Measurements from ENCODE around the gene TCEANC.

TCEANC gene

GRCh38 chrX:13690836-13691235 lies 37.9 kb downstream of the TCEANC start:
- peak overlapping the region; percentile 71 for H3K4me3 ChIP-seq (replicated peaks; ENCODE audit: low read depth, low read length)
- no peak for DNase-seq (ENCODE audit: low read depth)
- no peak for TF ChIP-seq CTCF (IDR thresholded peaks at IDR 0.05; ENCODE audit: low read length, missing control alignments)

DNA sequence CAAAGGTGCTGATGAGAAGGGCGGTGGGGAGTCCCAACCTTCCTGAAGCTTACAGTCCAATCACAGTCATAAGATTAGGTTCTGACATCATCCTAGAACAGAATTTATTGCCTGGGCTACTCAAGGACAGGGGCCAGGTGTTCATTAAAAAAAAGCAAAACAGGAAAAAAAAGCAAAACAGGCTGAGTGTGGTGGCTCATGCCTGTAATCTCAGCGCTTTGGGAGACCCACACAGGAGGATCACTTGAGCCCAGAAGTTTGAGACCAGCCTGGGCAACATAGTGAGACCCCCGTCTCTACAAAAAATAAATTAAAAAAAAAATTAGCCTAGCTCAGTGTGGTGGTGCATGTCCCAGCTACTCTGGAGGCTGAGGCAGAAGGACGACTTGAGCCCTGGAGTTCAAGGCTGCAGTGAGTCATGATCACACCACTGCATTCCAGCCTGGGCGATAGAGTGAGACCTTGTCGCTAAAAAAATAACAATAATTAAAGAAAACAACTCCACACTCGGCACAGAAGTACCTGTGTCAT lies 39.0 kb downstream of the TCEANC start:
- no peak for TF ChIP-seq CTCF (IDR thresholded peaks at IDR 0.05; ENCODE audit: low read length, missing control alignments)
- no peak overlapping the region for H3K4me3 ChIP-seq (replicated peaks; ENCODE audit: low read depth, low read length)
- DNase-seq (ENCODE audit: low read depth), result no peak

DNA sequence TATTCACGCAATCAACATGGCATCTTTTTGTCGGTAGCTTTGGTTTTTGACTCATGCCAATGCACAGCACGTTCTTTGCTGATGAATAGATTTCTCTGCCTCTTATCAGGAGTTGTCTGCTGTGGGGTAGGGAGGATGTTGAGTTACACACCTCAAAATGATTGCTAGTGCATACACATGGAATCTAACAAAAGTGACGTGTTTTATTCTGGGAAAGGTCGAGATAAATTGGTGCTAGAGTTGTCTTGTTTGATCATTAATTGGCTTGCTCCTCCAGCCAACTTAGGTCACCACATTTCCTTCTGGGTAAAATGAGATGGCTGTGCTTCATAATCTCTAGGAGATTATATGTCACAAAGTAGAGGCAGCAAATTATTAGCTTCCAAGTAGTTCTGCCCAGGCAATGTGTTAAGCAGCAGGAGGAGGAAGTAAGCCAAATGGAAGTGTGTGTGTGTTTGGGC lies 39.9 kb downstream of the TCEANC start:
- H3K4me3 ChIP-seq (replicated peaks; ENCODE audit: low read depth, low read length), result no peak overlapping the region
- no peak for DNase-seq (ENCODE audit: low read depth)
- TF ChIP-seq CTCF (IDR thresholded peaks at IDR 0.05; ENCODE audit: low read length, missing control alignments), result no peak

DNA sequence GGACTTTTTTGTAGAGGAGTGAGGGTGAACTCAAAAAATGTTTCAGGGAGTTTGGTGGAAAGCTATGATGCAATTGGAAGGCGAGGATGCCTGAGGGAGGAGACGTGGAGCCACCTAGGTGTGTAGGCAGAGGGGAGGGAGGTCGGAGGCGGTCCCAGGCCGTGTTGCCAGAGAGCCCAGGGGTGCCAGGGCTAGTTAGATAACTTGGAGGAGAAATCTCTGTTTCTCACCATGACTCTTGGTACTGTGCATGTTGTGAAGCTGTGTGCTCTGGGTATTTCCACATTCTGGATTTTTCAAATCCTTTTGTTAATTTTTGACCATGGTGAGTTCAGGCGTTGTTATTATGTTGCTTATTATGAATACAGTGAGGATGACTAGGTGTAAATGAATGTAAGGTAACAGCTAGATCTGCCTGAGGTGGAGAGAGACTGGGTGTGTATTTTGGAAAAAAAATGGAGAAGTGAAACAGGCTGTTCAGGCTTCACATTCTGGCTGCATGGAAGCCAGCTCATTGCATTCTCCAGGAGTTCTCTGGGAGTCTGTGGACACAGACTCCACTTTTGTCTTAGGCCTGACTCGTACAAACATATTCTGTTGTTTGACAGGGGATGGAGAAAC lies 40.5 kb downstream of the TCEANC start:
- no peak overlapping the region for H3K4me3 ChIP-seq (replicated peaks; ENCODE audit: low read depth, low read length)
- TF ChIP-seq CTCF (IDR thresholded peaks at IDR 0.05; ENCODE audit: low read length, missing control alignments), result no peak
- DNase-seq (ENCODE audit: low read depth), result no peak

DNA sequence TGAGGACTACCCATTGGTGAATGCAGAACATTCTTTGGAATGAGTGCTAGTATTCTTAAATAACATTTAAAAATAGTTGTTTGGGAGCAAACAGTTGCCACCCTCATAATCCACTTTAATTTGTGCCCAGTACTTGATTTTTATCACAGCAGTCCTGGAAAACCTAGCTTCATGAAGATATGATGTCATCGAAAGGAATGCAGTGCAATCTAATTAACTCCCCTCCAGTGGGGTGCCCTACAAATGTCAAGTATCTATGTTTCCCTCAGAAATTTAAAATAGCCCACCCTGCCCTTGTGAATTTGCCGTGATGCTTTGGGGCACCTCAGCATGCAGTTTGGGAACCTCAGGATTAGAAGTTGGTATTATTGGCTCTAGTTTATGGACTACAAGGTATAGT lies 41.4 kb downstream of the TCEANC start:
- no peak for DNase-seq (ENCODE audit: low read depth)
- H3K4me3 ChIP-seq (replicated peaks; ENCODE audit: low read depth, low read length), result no peak overlapping the region
- no peak for TF ChIP-seq CTCF (IDR thresholded peaks at IDR 0.05; ENCODE audit: low read length, missing control alignments)

DNA sequence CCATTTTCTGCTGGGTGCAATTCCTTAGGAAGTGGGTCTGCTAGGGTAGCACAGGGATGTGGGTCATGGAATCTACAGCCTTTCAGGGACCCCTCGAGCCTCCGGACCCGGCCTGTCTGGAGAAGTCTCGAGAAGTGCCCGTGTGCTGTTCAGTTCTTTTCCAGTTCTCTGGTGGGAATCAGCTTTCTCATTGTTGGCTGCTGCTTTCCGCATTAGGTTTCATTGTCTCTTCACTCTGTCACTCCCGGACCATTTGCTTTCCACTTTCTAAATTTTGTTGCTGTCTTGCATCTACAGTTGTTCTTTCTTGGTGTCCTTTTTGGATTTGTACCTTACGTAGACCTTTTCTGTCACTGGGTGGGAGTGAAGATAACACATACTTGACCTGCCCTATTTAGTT lies 42.0 kb downstream of the TCEANC start:
- TF ChIP-seq CTCF (IDR thresholded peaks at IDR 0.05; ENCODE audit: low read length, missing control alignments), result no peak
- H3K4me3 ChIP-seq (replicated peaks; ENCODE audit: low read depth, low read length), result no peak overlapping the region
- no peak for DNase-seq (ENCODE audit: low read depth)

- DNase-seq (ENCODE audit: low read depth), result no peak
- H3K4me3 ChIP-seq (replicated peaks; ENCODE audit: low read depth, low read length), result no peak overlapping the region
- TF ChIP-seq CTCF (IDR thresholded peaks at IDR 0.05; ENCODE audit: low read length, missing control alignments), result no peak
Measured at GRCh38 chrX:13695601-13696115, 42.7 kb downstream of the TCEANC start.

All from fibroblast of pulmonary artery (primary cell).